GM13976 (cell line): Measurements from ENCODE around the gene COL9A1.

Source experiments
- DNase-seq: peaks from one replicate; pipeline ENCODE4 v3.0.0; 2012; ENCODE audit warnings: low spot score
- in situ Hi-C: fragments of 300-500 bp; cut with MboI; formaldehyde crosslinking; loops from one replicate; pipeline ENCODE4 v1.12.0; 2022; ENCODE audit warnings: low sequenced_read_pairs, mixed read lengths, inconsistent platforms; ENCODE audit not compliant: unreplicated experiment
- TF ChIP-seq, protein P1 (sequence below): IDR thresholded peaks from 2 replicates; pipeline ENCODE4 v1.5.1; 2012; ENCODE audit warnings: borderline replicate concordance, mild to moderate bottlenecking; ENCODE audit not compliant: insufficient read depth; ENCODE audit errors: extremely low read depth, missing control alignments, control extremely low read depth

Gene COL9A1

DNA sequence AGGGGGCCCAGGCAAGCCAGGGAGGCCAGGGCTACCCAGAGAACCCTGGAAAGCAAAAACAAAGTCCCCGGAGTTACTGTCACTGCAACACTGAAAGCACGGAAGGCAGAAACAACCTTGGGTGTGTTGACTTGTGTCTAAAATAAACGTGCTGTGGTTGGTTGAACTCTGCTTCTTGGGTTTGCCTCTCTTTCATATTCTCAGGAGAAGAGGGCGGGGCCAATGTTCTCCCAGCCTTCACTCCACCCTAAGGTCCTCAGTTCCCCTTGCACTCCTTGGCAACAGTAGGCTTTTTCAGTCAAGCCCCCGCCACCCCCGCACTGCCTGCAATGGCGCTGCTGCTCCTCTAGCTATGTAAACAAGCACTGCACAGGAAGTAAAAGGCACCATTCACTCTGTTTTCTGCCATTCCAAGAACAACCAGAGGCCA is 60.9 kb downstream of the COL9A1 start:
- TF ChIP-seq, protein P1, sequence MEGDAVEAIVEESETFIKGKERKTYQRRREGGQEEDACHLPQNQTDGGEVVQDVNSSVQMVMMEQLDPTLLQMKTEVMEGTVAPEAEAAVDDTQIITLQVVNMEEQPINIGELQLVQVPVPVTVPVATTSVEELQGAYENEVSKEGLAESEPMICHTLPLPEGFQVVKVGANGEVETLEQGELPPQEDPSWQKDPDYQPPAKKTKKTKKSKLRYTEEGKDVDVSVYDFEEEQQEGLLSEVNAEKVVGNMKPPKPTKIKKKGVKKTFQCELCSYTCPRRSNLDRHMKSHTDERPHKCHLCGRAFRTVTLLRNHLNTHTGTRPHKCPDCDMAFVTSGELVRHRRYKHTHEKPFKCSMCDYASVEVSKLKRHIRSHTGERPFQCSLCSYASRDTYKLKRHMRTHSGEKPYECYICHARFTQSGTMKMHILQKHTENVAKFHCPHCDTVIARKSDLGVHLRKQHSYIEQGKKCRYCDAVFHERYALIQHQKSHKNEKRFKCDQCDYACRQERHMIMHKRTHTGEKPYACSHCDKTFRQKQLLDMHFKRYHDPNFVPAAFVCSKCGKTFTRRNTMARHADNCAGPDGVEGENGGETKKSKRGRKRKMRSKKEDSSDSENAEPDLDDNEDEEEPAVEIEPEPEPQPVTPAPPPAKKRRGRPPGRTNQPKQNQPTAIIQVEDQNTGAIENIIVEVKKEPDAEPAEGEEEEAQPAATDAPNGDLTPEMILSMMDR: no peak
- in situ Hi-C loops: no loop called here
- no peak for DNase-seq

DNA sequence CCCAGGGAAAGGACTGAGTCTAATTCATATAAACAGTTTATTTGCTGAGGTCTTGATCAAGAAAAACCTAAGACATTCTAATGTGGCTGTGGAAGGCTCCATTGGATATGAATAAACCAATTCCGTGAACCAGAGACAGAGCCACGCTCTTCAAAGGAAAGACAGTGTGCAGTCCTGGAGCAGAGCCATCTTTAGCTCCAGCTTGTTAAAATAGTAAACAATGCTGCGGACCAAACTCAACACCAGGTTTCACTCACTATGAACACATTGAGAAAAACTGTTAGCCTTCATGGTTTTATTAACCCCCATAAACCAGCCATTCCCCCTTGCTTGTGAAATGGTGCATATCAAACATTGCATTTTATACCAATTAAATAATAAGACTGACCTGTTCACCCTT is 61.9 kb downstream of the COL9A1 start:
- TF ChIP-seq, protein P1: no peak
- in situ Hi-C loops: no loop called here
- no peak for DNase-seq

DNA sequence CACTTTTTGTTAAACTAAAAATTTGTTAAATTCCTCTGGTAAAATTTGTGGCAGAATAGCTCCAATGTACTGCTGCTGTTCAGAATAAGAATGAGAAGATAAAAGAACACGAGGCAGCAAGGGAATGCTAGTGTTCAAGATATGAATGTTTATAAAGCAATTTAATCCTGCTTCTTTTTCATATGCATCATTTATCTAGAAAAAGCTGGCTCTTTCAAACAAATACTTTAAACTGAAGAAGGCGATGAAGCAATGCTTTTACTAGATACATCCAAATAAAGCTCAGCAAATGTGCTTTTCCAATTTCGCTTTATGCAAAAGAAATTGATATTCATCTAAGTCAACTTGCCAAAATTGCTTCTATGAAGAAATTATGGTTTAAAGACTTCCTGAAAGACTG is 66.5 kb downstream of the COL9A1 start:
- no peak for DNase-seq
- in situ Hi-C loops: no loop called here

DNA sequence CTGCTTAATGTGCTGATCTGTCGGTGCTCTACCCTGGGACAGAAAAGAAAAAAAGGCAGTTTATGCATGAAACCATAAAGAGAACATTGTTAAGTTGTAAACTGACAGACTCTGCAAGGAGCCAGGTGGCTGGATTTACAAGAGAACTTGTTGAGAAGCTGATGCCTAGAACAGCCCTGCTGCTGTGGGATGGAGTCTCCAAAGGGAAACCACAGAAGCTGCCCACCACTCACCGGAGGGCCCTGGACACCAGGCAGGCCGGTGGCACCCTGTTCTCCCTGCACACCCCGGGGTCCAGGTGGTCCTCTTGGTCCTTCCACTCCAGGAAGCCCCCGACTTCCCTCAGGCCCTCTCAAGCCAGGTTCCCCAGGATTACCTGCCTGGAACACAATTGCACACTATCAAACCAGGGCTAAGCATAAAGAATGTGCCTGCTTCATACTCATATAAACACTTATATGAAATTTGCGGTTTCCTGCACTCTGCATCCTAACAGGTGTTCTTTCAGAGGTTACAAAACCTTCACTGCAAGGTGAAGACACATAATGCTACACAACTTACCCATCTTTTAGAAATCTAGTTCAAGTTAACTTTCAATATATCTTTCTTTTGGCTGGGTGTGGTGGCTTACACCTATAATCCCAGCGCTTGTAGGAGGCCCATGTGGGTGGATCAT is 68.2 kb downstream of the COL9A1 start:
- TF ChIP-seq, protein P1: no peak
- in situ Hi-C loops: no loop called here
- DNase-seq: no peak

More for the DNA sequence above, 66.5 kb downstream of the COL9A1 start:
- TF ChIP-seq, protein P1: no peak

DNA sequence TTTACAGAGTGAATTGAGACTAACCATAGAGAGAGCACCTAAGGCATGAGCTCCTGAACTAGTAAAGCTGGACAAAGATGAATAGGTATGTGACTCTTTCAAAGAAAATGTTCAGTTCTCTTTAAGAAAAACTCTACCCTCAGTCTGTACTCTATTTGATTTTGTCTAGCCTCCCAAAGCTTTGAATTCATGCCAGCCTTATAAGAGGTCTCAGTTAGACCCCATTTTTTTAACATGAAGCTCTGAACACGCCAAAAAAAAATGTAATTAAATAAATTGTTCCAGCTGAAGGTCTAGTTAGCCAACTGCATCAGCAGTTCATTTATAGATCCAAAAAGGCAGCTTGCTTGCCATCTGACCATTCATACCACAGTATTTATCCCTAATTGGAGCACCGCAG is 71.6 kb downstream of the COL9A1 start:
- TF ChIP-seq, protein P1: no peak
- in situ Hi-C loops: no loop called here
- no peak for DNase-seq

DNA sequence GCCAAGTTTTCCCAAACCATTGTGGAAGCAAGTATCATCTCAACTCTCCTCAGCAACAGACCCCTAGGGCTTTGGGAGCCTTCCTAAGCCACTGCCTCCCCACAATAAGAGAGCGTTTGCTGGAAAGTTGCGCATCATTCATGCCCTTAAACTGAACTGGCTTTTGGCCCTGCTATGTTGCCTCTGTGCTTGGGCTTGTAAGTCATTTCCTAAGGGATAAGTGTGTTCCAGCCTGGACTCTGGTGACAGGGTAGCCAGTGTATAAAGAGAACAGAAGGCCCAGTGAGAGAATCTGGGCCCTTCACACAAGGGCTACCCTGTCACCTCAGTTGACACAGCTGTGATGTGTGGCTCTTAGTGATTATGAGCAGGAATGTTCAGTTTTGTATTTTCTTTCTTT is 77.8 kb downstream of the COL9A1 start:
- TF ChIP-seq, protein P1: no peak
- in situ Hi-C loops: loop anchor here (10.0 kb wide), 1 partner anchor 80 kb away; the partner anchor contains the start of gene COL9A1
- DNase-seq: no peak
